Bronchial epithelial cell (primary cell): ENCODE results near the gene OPRD1. TPM values are rescaled to one million over a fixed set of nuclear protein-coding genes. Genes with fewer than 3 reads are reported as not detected.

Experiments
- DNase-seq: peaks from one replicate; pipeline ENCODE4 v3.0.0-alpha.2; 2010; ENCODE audit warnings: low read depth
- FAIRE-seq: peaks from 2 replicates; lab custom pipeline; 2011; peaks lifted over from hg19 to GRCh38; lab: Jason Lieb, UNC
- H3K27me3 ChIP-seq: 2 replicates; pipeline ENCODE4 v1.5.1; 2011; ENCODE audit warnings: low read length; ENCODE audit not compliant: control insufficient read depth, insufficient read depth
- H3K36me3 ChIP-seq: 2 replicates; pipeline ENCODE4 v1.5.1; 2011; ENCODE audit warnings: low read length; ENCODE audit not compliant: control insufficient read depth, insufficient read depth
- H3K4me3 ChIP-seq: 2 replicates; pipeline ENCODE4 v1.5.1; 2011; ENCODE audit warnings: mild to moderate bottlenecking, low read depth, low read length, control low read depth
- CTCF ChIP-seq: IDR thresholded peaks from 2 replicates; pipeline ENCODE4 v1.5.1; 2011; ENCODE audit warnings: mild to moderate bottlenecking, moderate library complexity, low read length, control low read depth, inconsistent platforms; ENCODE audit not compliant: insufficient read depth, severe bottlenecking
- total RNA-seq: library from RNA; depleted of rRNA; stranded (reverse); fragments of >200 nt; gene quantifications from 2 replicates; pipeline ENCODE4 v1.2.1, GENCODE V29; 2014

The OPRD1 gene
- total RNA-seq, 1 donor from 2014 or later: under 0.01 TPM

GRCh38 chr1:28775121-28775942 lies 36.6 kb upstream of the OPRD1 start:
- DNase-seq (peak; percentile 67), FAIRE-seq (no peak)
- Histone ChIP-seq H3K36me3 (no peaks in the 10 kb centered on the region), H3K4me3 (peak overlapping the region; percentile 51), H3K27me3 (no peaks in the 10 kb centered on the region)
- peak; percentile 6 for TF ChIP-seq CTCF

GRCh38 chr1:28776341-28776740 lies 35.6 kb upstream of the OPRD1 start:
- FAIRE-seq (no peak), DNase-seq (no peak)
- Histone ChIP-seq H3K27me3 (no peaks in the 10 kb centered on the region), H3K36me3 (no peaks in the 10 kb centered on the region), H3K4me3 (no peak overlapping the region)
- TF ChIP-seq CTCF: no peak

DNA sequence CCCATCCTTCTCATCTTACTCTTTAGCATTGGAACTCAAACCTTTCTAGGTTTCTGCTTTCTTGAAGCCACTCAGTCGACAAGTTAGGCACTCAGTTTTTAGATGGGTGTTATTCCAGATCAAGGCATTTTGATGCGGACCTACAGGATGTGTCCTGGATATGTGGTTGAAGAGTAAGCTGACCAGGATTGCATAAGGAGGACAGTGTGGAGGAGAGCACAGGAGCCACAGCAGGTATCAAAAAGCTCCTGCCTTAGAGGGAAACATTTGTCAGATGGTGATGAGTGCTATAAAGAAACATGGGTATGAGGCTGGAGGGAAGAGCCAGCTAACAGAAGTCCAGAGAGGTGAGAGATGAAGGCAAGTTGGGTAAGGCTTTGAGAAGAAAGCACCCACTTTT lies 33.9 kb upstream of the OPRD1 start:
- Histone ChIP-seq H3K36me3 (no peaks in the 10 kb centered on the region), H3K4me3 (no peak overlapping the region), H3K27me3 (no peaks in the 10 kb centered on the region)
- TF ChIP-seq CTCF: no peak
- FAIRE-seq: no peak
- DNase-seq: no peak

GRCh38 chr1:28779751-28780408 lies 32.1 kb upstream of the OPRD1 start:
- no peak for TF ChIP-seq CTCF
- no peak overlapping the region for H3K4me3 ChIP-seq
- H3K27me3 ChIP-seq: no peaks in the 10 kb centered on the region
- H3K36me3 ChIP-seq: no peaks in the 10 kb centered on the region
- DNase-seq (no peak), FAIRE-seq (no peak)

DNA sequence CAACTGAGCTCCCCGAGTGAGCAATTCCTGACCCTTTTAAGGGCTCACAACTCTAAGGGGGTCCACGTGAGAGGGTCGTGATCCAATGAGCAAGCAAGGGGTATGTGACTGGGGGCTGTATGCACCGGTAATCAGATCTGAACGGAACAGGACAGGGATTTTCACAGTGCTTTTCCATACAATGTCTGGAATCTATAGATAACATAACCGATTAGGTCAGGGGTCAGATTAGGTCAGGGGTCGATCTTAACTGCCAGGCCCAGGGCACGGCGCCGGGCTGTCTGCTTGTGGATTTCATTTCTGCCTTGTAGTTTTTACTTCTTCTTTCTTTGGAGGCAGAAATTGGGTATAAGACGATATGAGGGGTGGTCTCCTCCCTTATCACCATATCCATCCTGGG lies 30.7 kb upstream of the OPRD1 start:
- no peak for FAIRE-seq

More for the DNA sequence above, 30.7 kb upstream of the OPRD1 start:
- H3K4me3 ChIP-seq: no peak overlapping the region
- no peak for DNase-seq
- H3K27me3 ChIP-seq: no peaks in the 10 kb centered on the region
- TF ChIP-seq CTCF: no peak
- H3K36me3 ChIP-seq: no peaks in the 10 kb centered on the region
